ENCODE results near the gene RIC8B. TPM values are rescaled to one million over a fixed set of nuclear protein-coding genes. Genes with fewer than 3 reads are reported as not detected.

Gene RIC8B
- total and polyA plus RNA-seq, 2 of the 13 experiments (the other 11 are each of a cell fraction or from before 2014, with no cell fraction given) = 5.1 to 7.5 TPM

DNA sequence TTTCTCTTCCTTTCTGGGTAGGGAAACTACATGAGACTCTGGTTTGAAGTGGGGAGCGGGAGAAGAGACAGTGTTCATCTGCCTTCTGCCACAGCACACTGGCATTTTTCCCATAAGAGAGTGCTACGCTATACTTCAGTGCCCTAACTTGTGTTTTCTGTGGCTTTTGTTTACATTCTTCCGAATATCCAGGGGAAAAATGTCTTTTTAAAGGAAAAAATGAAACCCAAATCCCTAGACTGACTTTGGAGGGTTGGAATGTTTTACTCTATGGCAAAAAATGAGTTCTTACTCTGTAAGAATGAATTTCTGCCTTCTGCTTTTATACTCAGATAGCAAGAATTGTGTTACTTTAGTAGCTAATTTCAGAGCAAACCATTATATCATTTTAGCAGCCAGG, 93.2 kb downstream of the RIC8B start:
- Histone ChIP-seq H3K79me2 (ENCODE audit: insufficient read depth, low read length) (no peaks in the 10 kb centered on the region), H3K36me3 (replicated peaks in 1 of 2; ENCODE audit: control insufficient read depth in 1 of 2, insufficient read depth in 2 of 2, low read length in 2 of 2) (peaks cover 1 to 9% of the 10 kb centered on the region in 2 experiments; a peak in 4 of 5 replicates), H3K27me3 (ENCODE audit: control insufficient read depth in 1 of 2, insufficient read depth in 2 of 2, low read length in 2 of 2) (no peaks in the 10 kb centered on the region), H3K9ac (ENCODE audit: insufficient read depth, low read depth, low read length) (no peak overlapping the region), H3K9me3 (ENCODE audit: low read length) (no peaks in the 10 kb centered on the region), H3K4me3 (replicated peaks in 1 of 3; ENCODE audit: insufficient read depth in 1 of 3, low read depth in 2 of 3, low read length in 3 of 3) (no peak overlapping the region), H4K20me1 (ENCODE audit: insufficient read depth, low read length) (no peaks in the 10 kb centered on the region), H3K27ac (ENCODE audit: extremely low read length, insufficient read depth, low read length) (no peak overlapping the region), H3K4me2 (ENCODE audit: low read depth, low read length) (no peak overlapping the region), H3K4me1 (ENCODE audit: insufficient read depth, low read length) (peaks cover 5% of the 10 kb centered on the region), H2AFZ (ENCODE audit: low read length) (no peak overlapping the region)
- in situ Hi-C loops (cut with HindIII; ENCODE audit: extremely low pct_ligation_motif_present, low pct_unique_long_range_greater_than_20kb) = no loop called here
- FAIRE-seq = no peak
- no peak for ATAC-seq
- no TSS peak for BruUV-seq (replicated peaks)
- intact Hi-C loops (cut with micrococcal nuclease; ENCODE audit: unreplicated experiment) = no loop called here
- POLR2A ChIA-PET = no interaction called here
- CTCF ChIA-PET (ENCODE audit: low intra/inter-chr PET ratio, low total read pairs) = no interaction called here
- 93% methylated on average over 3 of the region's 3 CpGs for WGBS (ENCODE audit: low lambda C conversion rate)
- no peak for DNase-seq (ENCODE audit: low spot score)
- TF ChIP-seq, protein P1, sequence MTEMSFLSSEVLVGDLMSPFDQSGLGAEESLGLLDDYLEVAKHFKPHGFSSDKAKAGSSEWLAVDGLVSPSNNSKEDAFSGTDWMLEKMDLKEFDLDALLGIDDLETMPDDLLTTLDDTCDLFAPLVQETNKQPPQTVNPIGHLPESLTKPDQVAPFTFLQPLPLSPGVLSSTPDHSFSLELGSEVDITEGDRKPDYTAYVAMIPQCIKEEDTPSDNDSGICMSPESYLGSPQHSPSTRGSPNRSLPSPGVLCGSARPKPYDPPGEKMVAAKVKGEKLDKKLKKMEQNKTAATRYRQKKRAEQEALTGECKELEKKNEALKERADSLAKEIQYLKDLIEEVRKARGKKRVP (CRISPR knock-in tag; IDR thresholded peaks at IDR 0.05) = no peak
- TF ChIP-seq, protein P2, sequence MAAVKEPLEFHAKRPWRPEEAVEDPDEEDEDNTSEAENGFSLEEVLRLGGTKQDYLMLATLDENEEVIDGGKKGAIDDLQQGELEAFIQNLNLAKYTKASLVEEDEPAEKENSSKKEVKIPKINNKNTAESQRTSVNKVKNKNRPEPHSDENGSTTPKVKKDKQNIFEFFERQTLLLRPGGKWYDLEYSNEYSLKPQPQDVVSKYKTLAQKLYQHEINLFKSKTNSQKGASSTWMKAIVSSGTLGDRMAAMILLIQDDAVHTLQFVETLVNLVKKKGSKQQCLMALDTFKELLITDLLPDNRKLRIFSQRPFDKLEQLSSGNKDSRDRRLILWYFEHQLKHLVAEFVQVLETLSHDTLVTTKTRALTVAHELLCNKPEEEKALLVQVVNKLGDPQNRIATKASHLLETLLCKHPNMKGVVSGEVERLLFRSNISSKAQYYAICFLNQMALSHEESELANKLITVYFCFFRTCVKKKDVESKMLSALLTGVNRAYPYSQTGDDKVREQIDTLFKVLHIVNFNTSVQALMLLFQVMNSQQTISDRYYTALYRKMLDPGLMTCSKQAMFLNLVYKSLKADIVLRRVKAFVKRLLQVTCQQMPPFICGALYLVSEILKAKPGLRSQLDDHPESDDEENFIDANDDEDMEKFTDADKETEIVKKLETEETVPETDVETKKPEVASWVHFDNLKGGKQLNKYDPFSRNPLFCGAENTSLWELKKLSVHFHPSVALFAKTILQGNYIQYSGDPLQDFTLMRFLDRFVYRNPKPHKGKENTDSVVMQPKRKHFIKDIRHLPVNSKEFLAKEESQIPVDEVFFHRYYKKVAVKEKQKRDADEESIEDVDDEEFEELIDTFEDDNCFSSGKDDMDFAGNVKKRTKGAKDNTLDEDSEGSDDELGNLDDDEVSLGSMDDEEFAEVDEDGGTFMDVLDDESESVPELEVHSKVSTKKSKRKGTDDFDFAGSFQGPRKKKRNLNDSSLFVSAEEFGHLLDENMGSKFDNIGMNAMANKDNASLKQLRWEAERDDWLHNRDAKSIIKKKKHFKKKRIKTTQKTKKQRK (IDR thresholded peaks at IDR 0.05; ENCODE audit: low read length) = no peak
- no peak for TF ChIP-seq ZNF530 (CRISPR knock-in tag; IDR thresholded peaks at IDR 0.05; ENCODE audit: low read depth)
- TF ChIP-seq GLI4 (CRISPR knock-in tag; IDR thresholded peaks at IDR 0.05; ENCODE audit: borderline replicate concordance) = no peak
- TF ChIP-seq, protein P3, sequence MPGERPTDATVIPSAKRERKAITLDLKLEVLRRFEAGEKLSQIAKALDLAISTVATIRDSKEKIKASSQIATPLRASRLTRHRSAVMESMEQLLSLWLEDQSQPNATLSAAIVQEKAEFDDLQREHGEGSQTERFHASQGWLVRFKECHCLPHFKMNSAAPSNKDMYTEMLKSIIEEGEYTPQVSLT (CRISPR knock-in tag; IDR thresholded peaks at IDR 0.05; ENCODE audit: borderline replicate concordance, low read depth) = no peak
- TF ChIP-seq, protein P4, sequence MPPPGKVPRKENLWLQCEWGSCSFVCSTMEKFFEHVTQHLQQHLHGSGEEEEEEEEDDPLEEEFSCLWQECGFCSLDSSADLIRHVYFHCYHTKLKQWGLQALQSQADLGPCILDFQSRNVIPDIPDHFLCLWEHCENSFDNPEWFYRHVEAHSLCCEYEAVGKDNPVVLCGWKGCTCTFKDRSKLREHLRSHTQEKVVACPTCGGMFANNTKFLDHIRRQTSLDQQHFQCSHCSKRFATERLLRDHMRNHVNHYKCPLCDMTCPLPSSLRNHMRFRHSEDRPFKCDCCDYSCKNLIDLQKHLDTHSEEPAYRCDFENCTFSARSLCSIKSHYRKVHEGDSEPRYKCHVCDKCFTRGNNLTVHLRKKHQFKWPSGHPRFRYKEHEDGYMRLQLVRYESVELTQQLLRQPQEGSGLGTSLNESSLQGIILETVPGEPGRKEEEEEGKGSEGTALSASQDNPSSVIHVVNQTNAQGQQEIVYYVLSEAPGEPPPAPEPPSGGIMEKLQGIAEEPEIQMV (CRISPR knock-in tag; IDR thresholded peaks at IDR 0.05; ENCODE audit: low read depth) = no peak
- TF ChIP-seq, protein P5, sequence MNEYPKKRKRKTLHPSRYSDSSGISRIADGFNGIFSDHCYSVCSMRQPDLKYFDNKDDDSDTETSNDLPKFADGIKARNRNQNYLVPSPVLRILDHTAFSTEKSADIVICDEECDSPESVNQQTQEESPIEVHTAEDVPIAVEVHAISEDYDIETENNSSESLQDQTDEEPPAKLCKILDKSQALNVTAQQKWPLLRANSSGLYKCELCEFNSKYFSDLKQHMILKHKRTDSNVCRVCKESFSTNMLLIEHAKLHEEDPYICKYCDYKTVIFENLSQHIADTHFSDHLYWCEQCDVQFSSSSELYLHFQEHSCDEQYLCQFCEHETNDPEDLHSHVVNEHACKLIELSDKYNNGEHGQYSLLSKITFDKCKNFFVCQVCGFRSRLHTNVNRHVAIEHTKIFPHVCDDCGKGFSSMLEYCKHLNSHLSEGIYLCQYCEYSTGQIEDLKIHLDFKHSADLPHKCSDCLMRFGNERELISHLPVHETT (CRISPR knock-in tag; conservative IDR thresholded peaks at IDR 0.05) = no peak
- no peak for TF ChIP-seq FOXA1 (IDR thresholded peaks at IDR 0.05)
- no peak for TF ChIP-seq FOXA1 (CRISPR knock-in tag; IDR thresholded peaks at IDR 0.05)
- TF ChIP-seq, protein P6, sequence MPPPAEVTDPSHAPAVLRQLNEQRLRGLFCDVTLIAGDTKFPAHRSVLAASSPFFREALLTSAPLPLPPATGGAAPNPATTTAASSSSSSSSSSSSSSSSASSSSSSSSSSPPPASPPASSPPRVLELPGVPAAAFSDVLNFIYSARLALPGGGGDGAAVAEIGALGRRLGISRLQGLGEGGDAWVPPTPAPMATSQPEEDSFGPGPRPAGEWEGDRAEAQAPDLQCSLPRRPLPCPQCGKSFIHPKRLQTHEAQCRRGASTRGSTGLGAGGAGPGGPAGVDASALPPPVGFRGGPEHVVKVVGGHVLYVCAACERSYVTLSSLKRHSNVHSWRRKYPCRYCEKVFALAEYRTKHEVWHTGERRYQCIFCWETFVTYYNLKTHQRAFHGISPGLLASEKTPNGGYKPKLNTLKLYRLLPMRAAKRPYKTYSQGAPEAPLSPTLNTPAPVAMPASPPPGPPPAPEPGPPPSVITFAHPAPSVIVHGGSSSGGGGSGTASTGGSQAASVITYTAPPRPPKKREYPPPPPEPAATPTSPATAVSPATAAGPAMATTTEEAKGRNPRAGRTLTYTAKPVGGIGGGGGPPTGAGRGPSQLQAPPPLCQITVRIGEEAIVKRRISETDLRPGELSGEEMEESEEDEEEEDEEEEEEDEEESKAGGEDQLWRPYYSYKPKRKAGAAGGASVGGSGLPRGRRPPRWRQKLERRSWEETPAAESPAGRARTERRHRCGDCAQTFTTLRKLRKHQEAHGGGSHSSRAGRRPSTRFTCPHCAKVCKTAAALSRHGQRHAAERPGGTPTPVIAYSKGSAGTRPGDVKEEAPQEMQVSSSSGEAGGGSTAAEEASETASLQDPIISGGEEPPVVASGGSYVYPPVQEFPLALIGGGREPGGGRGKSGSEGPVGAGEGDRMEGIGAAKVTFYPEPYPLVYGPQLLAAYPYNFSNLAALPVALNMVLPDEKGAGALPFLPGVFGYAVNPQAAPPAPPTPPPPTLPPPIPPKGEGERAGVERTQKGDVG (CRISPR knock-in tag; IDR thresholded peaks at IDR 0.05; ENCODE audit: borderline replicate concordance) = no peak
- no peak for TF ChIP-seq GTF3A (CRISPR knock-in tag; conservative IDR thresholded peaks at IDR 0.05)
- no peak for TF ChIP-seq ZNF792 (CRISPR knock-in tag; IDR thresholded peaks at IDR 0.05)
- TF ChIP-seq HDAC2 (CRISPR knock-in tag; IDR thresholded peaks at IDR 0.05) = no peak
- TF ChIP-seq ARNT2 (CRISPR knock-in tag; IDR thresholded peaks at IDR 0.05; ENCODE audit: low read depth) = no peak
- TF ChIP-seq NR2F2 (IDR thresholded peaks at IDR 0.05; ENCODE audit: borderline replicate concordance, low read depth) = no peak

Data from HepG2 (cell line).